Measurements from ENCODE around the gene C11orf16. TPM values are rescaled to one million over a fixed set of nuclear protein-coding genes. Genes with fewer than 3 reads are reported as not detected.

C11orf16 gene
- total RNA-seq, 1 experiment from 2014 or later: 0.42 TPM

DNA sequence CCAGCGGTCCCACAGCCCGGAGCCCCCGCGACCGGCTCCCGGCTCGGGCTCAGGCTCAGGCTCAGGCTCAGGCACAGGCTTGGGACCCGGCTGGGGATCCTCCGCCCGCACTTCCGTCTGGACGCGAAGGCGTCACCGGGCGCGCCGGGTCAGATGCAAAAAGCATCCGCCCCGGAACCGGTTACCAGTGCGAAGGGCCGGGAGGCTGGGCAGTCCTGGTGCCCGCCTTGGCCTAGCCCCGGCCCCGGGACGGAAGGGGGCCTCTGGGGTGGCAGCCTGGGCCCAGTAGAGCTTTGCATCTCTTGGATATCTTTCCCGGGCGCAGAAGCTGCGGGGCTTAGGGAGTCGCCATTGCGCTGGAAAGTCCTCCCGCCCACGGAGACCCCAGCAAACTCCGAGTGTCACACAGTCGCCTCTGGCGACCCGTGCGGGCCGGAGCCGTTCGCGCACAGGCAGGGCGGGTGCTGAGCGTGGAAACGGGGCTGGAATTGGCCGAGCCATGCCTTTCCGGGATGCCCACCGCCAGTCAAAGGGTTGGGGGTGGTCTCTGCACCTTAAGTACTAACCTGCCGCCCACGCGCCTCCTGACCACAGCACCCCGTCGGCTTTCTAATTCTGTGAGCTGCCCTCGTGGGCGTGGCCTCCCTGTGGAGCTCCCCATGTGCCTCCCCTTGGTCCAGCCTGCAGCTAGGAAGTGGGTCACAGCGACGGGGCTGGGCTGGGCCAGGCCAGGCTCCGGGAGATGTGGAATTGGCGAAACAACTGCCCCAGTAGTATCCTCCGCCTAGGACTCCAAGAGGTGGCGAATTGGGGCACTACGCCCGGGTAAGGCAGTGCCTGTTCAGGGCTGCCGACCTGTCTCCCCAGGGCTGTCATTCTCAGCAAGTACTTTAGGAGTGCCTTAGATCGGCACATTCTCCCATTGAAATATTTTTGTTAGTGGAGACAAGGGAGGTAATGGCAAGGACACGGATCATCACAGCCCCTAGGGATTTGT is 31.9 kb upstream of the C11orf16 start, which contains the start of gene TMEM9B (continued):
- TF ChIP-seq, protein P1, sequence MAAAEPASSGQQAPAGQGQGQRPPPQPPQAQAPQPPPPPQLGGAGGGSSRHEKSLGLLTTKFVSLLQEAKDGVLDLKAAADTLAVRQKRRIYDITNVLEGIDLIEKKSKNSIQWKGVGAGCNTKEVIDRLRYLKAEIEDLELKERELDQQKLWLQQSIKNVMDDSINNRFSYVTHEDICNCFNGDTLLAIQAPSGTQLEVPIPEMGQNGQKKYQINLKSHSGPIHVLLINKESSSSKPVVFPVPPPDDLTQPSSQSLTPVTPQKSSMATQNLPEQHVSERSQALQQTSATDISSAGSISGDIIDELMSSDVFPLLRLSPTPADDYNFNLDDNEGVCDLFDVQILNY (CRISPR knock-in tag; IDR thresholded peaks at IDR 0.05): peak; percentile 78; the same call in 1 of the 2 replicates
- no peak for TF ChIP-seq ZBTB21 (CRISPR knock-in tag; IDR thresholded peaks at IDR 0.05; ENCODE audit: borderline replicate concordance)
- no peak for TF ChIP-seq NR1H2 (CRISPR knock-in tag; IDR thresholded peaks at IDR 0.05)
- peak; percentile 75; the same call in 1 of the 2 replicates for TF ChIP-seq FOXK1 (CRISPR knock-in tag; IDR thresholded peaks at IDR 0.05)
- 0 out of 2 replicates have a peak, but pooled peaks have one; percentile 18 for TF ChIP-seq KAT7 (CRISPR knock-in tag; IDR thresholded peaks at IDR 0.05; ENCODE audit: borderline replicate concordance)
- TF ChIP-seq NR2C2 (CRISPR knock-in tag; IDR thresholded peaks at IDR 0.05): peak; percentile 85
- peak; percentile 87; the same call in 1 of the 2 replicates for TF ChIP-seq TP53 (CRISPR knock-in tag; IDR thresholded peaks at IDR 0.05)
- TF ChIP-seq, protein P2, sequence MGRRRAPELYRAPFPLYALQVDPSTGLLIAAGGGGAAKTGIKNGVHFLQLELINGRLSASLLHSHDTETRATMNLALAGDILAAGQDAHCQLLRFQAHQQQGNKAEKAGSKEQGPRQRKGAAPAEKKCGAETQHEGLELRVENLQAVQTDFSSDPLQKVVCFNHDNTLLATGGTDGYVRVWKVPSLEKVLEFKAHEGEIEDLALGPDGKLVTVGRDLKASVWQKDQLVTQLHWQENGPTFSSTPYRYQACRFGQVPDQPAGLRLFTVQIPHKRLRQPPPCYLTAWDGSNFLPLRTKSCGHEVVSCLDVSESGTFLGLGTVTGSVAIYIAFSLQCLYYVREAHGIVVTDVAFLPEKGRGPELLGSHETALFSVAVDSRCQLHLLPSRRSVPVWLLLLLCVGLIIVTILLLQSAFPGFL (CRISPR knock-in tag; IDR thresholded peaks at IDR 0.05; ENCODE audit: borderline replicate concordance): no peak
- no peak for TF ChIP-seq IRF2 (CRISPR knock-in tag; IDR thresholded peaks at IDR 0.05; ENCODE audit: borderline replicate concordance, low read depth)
- TF ChIP-seq ZNF219 (CRISPR knock-in tag; IDR thresholded peaks at IDR 0.05; ENCODE audit: borderline replicate concordance): 0 out of 2 replicates have a peak, but pooled peaks have one; percentile 26
- TF ChIP-seq CREM (CRISPR knock-in tag; IDR thresholded peaks at IDR 0.05): peak; percentile 94
- TF ChIP-seq GRHL2 (CRISPR knock-in tag; IDR thresholded peaks at IDR 0.05; ENCODE audit: insufficient replicate concordance, severe bottlenecking): no peak
- TF ChIP-seq NR3C1 (CRISPR knock-in tag; conservative IDR thresholded peaks at IDR 0.05; ENCODE audit: low read depth): 0 out of 2 replicates have a peak, but pooled peaks have one; percentile 77
- 0 out of 2 replicates have a peak, but pooled peaks have one; percentile 10 for TF ChIP-seq ZNF263 (CRISPR knock-in tag; IDR thresholded peaks at IDR 0.05; ENCODE audit: low read depth)
- TF ChIP-seq, protein P3, sequence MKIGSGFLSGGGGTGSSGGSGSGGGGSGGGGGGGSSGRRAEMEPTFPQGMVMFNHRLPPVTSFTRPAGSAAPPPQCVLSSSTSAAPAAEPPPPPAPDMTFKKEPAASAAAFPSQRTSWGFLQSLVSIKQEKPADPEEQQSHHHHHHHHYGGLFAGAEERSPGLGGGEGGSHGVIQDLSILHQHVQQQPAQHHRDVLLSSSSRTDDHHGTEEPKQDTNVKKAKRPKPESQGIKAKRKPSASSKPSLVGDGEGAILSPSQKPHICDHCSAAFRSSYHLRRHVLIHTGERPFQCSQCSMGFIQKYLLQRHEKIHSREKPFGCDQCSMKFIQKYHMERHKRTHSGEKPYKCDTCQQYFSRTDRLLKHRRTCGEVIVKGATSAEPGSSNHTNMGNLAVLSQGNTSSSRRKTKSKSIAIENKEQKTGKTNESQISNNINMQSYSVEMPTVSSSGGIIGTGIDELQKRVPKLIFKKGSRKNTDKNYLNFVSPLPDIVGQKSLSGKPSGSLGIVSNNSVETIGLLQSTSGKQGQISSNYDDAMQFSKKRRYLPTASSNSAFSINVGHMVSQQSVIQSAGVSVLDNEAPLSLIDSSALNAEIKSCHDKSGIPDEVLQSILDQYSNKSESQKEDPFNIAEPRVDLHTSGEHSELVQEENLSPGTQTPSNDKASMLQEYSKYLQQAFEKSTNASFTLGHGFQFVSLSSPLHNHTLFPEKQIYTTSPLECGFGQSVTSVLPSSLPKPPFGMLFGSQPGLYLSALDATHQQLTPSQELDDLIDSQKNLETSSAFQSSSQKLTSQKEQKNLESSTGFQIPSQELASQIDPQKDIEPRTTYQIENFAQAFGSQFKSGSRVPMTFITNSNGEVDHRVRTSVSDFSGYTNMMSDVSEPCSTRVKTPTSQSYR (CRISPR knock-in tag; IDR thresholded peaks at IDR 0.05): 0 out of 2 replicates have a peak, but pooled peaks have one; percentile 14
- TF ChIP-seq OVOL2 (CRISPR knock-in tag; IDR thresholded peaks at IDR 0.05; ENCODE audit: borderline replicate concordance): no peak
- 0 out of 2 replicates have a peak, but pooled peaks have one; percentile 18 for TF ChIP-seq JUN (CRISPR knock-in tag; IDR thresholded peaks at IDR 0.05)
- TF ChIP-seq, protein P4, sequence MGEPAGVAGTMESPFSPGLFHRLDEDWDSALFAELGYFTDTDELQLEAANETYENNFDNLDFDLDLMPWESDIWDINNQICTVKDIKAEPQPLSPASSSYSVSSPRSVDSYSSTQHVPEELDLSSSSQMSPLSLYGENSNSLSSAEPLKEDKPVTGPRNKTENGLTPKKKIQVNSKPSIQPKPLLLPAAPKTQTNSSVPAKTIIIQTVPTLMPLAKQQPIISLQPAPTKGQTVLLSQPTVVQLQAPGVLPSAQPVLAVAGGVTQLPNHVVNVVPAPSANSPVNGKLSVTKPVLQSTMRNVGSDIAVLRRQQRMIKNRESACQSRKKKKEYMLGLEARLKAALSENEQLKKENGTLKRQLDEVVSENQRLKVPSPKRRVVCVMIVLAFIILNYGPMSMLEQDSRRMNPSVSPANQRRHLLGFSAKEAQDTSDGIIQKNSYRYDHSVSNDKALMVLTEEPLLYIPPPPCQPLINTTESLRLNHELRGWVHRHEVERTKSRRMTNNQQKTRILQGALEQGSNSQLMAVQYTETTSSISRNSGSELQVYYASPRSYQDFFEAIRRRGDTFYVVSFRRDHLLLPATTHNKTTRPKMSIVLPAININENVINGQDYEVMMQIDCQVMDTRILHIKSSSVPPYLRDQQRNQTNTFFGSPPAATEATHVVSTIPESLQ (CRISPR knock-in tag; IDR thresholded peaks at IDR 0.05): no peak
- 0 out of 2 replicates have a peak, but pooled peaks have one; percentile 5 for TF ChIP-seq TEAD1 (CRISPR knock-in tag; IDR thresholded peaks at IDR 0.05)
- TF ChIP-seq, protein P5, sequence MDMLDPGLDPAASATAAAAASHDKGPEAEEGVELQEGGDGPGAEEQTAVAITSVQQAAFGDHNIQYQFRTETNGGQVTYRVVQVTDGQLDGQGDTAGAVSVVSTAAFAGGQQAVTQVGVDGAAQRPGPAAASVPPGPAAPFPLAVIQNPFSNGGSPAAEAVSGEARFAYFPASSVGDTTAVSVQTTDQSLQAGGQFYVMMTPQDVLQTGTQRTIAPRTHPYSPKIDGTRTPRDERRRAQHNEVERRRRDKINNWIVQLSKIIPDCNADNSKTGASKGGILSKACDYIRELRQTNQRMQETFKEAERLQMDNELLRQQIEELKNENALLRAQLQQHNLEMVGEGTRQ (CRISPR knock-in tag; IDR thresholded peaks at IDR 0.05): peak; percentile 30; the same call in 1 of the 2 replicates
- peak; percentile 40; the same call in 1 of the 2 replicates for TF ChIP-seq MYBL2 (CRISPR knock-in tag; IDR thresholded peaks at IDR 0.05)
- no peak for TF ChIP-seq ZNF396 (CRISPR knock-in tag; IDR thresholded peaks at IDR 0.05; ENCODE audit: borderline replicate concordance)
- TF ChIP-seq ETV6 (CRISPR knock-in tag; IDR thresholded peaks at IDR 0.05): peak; percentile 52; the same call in 1 of the 2 replicates
- TF ChIP-seq, protein P6, sequence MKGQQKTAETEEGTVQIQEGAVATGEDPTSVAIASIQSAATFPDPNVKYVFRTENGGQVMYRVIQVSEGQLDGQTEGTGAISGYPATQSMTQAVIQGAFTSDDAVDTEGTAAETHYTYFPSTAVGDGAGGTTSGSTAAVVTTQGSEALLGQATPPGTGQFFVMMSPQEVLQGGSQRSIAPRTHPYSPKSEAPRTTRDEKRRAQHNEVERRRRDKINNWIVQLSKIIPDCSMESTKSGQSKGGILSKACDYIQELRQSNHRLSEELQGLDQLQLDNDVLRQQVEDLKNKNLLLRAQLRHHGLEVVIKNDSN (CRISPR knock-in tag; IDR thresholded peaks at IDR 0.05): peak; percentile 65
- TF ChIP-seq, protein P7, sequence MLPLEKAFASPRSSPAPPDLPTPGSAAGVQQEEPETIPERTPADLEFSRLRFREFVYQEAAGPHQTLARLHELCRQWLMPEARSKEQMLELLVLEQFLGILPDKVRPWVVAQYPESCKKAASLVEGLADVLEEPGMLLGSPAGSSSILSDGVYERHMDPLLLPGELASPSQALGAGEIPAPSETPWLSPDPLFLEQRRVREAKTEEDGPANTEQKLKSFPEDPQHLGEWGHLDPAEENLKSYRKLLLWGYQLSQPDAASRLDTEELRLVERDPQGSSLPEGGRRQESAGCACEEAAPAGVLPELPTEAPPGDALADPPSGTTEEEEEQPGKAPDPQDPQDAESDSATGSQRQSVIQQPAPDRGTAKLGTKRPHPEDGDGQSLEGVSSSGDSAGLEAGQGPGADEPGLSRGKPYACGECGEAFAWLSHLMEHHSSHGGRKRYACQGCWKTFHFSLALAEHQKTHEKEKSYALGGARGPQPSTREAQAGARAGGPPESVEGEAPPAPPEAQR (CRISPR knock-in tag; IDR thresholded peaks at IDR 0.05): no peak
- TF ChIP-seq, protein P8, sequence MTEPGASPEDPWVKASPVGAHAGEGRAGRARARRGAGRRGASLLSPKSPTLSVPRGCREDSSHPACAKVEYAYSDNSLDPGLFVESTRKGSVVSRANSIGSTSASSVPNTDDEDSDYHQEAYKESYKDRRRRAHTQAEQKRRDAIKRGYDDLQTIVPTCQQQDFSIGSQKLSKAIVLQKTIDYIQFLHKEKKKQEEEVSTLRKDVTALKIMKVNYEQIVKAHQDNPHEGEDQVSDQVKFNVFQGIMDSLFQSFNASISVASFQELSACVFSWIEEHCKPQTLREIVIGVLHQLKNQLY (CRISPR knock-in tag; IDR thresholded peaks at IDR 0.05): 0 out of 2 replicates have a peak, but pooled peaks have one; percentile 43

Measured in WTC11 (cell line).